AG08396 (cell line): ENCODE data around the gene EXOC6B.
"Not testable (repeated sequence)": the region's sequence is repeated elsewhere in the genome, so short reads cannot be mapped to it uniquely, and the experiment has no call there.

Experiments
- DNase-seq: peaks from one replicate; pipeline ENCODE4 v3.0.0; 2012; ENCODE audit warnings: low spot score, mixed read lengths

EXOC6B gene

DNA sequence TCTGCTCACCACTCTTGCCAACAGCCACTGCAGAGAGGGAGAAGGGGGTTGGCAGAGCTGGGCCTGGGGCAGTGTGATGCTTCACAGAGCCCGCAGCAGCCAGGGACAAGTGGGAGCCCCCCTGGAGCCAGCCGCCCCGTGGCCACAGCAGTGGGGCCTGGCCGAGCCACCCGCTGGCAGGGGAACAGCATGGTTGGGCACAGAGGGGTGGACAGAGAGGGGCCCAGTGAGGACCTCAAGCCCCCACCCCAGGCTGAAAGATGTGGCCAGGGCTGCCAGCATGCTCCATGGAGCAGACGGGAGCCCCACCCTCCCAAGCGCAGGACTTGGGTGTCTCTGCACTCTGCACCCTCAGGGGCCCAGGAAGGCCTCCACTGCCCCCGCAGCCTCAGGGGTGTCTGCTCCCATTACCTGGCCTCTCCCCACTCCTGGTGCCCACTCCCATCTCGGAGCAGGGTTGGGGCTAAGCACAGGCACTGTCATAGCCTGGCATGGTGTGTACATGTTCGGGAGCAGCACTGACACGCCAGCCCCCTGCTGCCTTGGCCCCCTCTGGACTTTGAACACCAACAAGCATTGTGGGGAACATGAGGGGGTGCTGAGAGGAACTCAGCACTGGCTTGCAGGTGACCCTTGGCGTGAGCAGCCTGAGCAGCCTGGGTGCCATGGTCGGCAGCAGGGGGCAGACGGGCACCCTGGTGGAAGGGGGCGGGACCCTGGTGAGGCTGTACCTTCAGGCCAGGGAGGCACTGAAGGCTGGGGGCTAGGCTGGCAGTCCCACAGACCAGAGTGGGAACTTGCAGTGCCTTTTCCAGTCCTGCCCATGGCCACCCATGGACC is 398.6 kb downstream of the EXOC6B start:
- DNase-seq: no peak

DNA sequence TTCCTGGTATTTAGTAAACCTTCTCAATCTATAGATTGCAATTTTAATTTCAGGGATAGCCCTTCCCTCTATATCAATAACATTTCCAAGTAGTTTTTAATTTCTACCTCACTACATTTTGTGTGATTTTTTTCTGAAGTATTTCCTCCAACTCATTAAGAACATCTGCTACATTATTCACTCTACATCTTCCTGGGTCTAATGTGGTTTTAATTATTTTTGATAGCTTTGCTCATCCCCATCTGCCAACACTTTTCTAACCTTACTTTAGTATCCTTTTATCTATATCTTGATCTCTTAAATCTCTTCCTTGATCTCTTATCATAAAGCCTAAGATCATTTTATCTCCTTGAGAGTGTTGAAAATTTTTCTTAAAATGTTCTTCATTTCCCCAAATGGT is 399.8 kb downstream of the EXOC6B start:
- DNase-seq: no peak

DNA sequence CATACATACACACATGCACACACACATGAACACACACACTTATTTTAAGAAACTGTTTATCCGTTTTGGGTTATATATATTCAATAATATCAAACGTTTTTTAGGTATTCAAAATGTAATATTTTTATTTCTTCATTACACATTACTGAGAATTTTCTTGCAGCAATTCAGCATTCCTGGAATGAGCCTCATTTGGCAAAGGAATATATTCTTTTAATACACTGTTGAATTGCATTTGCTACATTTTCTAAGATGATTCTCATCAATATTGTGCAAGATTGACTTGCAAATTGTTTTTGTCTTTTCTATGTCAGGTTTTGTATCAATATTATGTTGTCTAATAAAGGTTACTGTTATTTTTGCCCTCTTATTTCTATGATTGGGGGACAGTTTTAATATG is 402.1 kb downstream of the EXOC6B start:
- peak; percentile 19 for DNase-seq

DNA sequence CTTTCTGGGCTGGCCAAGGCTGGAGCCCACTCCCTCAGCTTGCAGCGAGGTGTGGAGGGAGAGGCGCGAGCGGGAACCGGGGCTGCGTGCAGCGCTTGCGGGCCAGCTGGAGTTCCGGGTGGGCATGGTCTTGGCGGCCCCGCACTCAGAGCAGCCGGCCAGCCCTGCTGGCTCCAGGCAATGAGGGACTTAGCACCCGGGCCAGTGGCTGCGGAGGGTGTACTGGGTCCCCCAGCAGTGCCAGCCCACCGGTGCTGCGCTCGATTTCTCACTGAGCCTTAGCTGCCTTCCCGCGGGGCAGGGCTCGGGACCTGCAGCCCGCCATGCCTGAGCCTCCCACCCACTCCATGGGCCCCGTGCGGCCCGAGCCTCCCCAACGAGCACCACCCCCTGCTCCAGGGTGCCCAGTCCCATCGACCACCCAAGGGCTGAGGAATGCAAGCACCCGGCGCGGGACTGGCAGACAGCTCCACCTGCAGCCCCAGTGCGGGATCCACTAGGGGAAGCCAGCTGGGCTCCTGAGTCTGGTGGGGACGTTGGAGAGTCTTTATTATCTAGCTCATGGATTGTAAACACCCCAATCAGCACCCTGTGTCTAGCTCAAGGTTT is 404.0 kb downstream of the EXOC6B start:
- DNase-seq: not testable (repeated sequence)

DNA sequence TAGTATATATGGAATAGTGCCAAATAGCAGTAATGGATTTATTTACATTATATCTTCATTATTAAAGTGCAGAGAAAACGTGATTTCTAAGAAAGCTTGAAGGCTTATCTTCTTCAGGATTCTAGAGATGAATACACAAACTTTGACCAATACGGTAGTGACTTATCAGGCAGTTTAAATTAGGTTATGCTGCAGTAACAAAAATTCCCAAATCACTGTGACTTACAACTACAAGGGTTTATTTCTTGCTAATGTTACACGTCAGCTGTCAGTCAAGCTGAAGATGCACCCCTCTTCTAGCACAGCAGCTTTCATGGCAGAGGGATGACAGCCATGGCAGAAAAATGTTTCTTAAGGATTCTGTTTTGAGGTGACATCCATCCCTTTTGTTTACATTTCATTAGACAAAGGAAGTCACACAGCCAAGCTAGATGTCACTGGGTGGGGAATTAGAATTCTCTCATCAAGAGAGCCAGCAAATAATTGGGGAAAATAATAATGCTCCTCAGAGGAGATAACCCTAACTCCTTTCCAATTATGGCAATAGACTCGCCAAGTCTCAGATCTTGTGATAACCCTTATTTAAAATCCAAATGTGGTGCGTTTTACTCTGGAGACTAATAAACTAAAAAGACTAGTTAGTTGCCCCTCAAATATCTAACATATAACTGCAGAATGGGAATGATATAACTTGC is 409.9 kb downstream of the EXOC6B start:
- DNase-seq: no peak

DNA sequence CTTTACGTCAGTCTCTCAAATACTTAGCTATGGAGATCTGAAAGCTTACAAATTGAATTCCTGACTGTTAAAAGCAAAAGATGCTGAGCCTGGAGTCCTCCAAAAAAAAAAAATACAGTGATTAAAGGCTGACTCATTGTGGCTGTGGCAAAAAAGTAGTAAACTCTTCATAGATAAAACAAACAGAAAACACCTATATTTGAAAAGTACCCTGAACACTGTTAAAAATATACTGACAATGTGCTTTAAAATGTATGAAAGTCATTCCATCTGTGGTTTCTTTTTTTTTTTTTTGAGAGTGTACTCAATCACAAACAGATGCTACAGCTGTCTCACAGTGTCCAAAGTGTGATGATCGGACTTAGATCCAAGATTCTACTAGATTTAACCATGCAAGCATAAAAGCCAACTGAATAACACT is 410.6 kb downstream of the EXOC6B start:
- DNase-seq: peak; percentile 36

DNA sequence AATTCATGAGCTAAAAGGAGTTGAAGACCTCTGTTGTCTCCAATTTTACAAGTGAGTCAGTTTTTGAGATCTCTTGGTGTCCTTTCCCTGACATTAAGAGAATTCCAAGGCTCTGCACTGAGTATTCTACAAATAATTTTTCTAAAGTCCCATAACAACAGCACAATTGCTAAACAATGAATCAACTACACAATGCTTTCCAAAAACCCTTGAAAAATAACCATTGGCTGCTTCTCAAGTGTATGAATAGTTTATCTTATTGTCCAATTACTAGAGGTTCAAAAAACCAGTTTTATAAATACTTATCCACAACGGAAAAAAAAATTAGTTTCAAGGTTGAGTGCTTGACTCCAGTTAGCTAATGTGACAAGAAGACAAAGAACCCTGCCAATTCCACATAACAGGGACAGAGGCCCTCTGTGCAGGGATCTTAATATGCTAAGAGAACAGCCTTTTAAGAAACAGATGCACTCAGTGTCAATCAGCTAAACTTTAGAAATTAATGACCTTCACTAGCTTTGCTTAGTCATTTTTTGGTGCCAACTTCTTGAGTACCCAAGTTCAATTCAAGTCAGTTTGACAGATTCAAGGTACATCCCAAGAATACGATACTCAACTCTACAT is 411.6 kb downstream of the EXOC6B start:
- no peak for DNase-seq

DNA sequence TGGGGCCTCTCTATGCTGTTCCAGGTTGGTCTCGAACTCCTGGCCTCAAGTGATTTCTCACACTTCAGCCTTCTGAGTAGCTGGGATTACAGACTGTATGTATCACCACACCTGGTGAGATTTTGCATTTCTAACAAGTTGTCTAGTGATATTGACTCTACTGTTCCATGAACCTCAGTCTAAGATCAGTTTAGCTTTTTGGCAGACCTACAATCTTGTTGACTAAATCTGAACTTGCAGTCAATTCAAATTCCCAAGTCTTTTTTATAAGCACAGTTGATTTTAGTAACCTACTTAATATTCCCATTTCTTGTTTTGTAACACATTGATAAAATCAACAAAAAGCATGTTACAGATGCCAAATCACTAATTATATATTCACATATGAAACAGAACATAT is 412.1 kb downstream of the EXOC6B start:
- DNase-seq: no peak

DNA sequence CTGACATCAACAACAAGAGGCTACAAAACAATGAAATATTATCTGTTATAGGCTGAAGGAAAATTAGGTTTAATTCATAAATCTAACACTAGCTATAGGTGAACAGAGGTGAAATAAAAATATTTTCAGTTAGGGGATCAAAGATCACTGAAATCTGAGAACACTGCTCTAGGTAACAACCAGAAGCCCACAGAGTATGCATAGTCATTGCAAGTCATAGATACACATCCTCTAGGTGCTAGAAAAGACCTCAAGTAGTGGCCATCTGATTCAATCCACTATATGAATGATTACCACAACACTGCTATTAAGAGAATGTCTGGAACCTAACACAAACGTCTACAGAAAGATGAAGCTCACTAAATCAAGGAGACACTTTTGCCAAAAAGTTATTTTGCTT is 413.6 kb downstream of the EXOC6B start:
- DNase-seq: no peak

DNA sequence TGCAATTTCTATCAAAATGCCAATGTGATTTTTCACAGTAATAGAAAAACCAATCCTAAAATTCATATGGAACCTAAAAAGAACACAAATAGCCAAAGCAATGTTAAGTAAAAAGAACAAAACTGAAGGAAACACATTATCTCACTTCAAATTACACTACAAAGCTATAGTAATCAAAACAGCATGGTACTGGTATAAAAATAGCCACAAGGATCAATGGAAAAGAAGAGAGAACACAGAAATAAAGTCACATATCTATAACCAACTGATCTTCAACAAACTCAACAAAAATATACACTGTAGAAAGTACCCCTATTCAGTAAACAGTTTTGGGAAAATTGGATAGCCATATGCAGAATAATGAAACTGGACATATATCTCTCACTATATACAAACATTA is 426.0 kb downstream of the EXOC6B start:
- DNase-seq: no peak

DNA sequence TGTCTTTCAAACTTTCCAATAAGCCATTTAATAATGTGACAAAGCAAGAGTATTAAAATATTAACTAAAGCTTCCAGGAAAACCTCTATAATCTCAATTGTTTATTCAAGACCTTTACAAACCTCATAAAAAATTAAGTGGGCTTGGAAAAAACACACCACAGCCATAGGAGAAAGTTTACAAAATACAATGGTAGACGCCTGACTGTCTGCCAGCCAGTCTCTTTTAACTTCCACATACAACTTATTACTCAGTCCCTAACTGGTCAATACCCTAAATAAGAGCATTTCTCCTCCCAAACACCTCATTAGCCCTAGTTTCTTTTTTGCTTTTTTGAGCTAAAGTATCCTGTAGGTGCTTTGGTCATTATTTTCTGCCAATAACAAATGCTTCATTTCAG is 430.7 kb downstream of the EXOC6B start:
- DNase-seq: no peak

DNA sequence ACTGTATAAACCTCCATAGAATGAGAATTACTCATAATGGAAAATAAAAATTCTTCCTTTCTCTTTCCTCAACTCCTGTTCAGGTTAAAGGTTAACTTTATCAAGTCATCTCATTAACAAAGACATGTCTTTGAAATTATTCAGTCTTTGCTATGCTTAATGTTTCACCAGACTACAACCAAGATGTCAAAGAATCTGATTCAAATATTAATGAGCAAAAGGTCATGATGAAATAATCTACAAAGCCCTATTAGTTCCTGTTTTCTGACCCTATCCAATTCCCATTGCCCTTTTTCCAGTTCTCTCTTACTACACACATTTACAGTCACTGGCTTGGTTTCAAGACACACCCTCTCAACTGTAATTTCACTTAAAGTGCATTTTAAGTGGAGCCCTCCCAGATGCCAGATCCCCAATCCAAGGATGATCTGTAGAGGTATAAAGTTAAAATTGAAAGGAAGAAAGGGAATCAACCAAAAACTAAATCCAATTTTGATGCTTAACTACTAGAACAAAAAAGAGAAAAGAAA is 431.2 kb downstream of the EXOC6B start:
- no peak for DNase-seq

DNA sequence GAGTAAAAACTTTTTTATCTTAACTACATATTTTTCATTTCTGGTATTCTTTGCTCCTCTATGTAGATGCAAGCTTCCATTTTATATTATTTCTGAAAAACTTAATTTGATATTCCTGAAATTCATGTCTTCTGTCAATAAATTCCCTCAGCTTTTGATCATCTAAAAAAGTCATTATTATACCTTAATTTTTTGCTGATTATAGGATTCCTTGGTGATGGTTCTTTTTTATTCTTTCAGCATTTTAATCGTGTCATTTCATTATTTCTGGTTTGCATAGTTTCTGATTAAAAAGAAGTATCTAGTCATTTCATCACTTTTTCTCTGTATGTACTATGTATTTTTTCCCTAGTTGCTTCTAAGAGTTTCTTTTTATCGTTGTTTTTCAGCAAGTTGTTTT is 436.4 kb downstream of the EXOC6B start:
- DNase-seq: no peak

DNA sequence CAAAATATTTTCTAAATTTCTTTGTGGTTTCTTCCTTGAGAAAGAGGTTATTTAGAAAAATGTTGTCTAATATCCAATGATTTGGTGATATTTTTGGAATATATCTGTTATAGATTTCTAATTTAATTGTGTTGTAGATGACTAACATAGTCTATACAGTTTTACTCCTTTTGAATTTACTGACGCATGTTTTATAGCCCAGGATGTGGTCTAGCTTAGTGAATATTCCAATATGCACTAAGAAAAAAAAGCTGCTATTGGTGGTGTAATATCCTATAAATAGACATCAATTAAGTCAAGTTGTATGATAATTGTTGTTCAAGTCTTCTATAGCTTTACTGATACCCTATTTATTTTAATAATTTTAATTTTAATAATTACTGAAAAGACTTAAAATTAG is 437.6 kb downstream of the EXOC6B start:
- no peak for DNase-seq

DNA sequence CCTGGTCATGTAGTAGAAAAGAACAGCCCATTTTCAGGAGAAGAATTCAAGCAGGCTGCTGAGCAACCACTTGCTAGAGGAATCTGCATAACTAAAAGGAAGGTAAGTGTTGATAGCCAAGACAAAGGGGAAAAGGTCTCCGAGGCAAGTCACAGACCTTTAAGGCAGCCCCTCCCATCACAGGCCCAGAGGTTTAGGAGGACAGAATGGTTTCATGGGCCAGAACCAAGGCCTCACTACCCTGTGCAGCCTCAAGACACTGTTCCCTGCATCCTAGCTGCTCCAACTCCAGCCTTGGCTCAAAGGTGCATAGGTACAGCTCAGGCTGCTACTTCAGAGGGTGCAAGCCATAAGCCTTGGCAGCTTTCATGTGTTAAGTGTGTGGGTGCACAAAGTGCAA is 439.5 kb downstream of the EXOC6B start:
- no peak for DNase-seq

DNA sequence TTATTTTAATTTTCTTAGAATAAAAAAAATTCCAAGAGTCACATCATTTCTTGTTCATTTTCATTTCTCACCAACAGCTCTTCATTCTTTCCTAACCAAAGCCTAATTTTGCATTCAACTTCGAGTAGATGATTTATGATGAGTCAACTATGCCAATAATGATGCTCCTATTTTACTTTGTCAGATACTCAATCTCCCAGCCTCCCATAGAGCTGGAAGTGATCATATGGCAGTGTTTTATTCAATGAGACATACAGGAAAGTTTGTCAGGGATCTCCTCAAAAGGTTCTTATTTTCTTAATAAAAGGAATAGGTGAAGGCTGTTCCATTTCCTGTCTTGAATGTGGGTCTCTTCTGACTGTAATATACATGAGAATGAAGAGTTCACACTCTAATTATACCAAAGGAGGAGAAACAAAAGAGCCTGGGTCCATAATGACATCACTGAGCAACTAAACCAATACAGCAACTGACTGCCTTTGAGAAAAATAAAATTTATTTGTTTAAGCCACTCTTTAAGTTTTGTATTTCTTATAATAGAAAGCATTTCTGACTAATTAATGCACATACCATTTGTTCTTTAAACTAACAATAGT is 447.0 kb downstream of the EXOC6B start:
- DNase-seq: no peak

DNA sequence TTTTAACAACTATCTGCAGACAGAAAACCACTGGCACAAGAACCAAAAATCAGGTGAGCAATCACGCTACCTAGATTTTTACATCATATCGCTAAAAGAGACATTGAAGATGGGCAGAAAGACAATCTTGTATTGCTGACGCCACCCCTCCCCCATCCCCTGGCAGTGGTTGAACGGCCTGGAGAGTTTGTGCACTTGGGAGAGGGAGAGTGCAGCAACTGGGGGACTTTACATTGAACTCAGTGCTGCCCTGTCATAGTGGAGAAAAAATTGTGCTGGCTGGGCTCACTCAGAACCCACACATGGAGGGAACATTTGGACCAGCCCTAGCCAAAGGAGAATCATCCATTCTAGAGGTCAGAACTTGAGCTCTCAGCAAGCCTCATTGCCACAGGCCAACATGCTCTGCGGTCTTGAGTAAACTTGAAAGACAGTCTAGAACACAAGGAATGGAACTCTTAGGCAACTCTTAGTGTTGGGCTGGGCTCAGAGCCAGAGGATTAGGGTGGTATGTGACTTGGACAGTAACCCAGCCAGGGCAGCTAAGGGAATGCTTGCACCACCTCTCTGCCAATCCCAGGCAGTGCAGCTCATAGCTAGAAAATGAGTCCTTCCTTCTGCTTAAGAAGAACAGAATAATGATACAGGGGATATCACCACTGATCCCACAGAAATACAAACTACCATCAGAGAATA is 458.2 kb downstream of the EXOC6B start:
- peak; percentile 76 for DNase-seq

DNA sequence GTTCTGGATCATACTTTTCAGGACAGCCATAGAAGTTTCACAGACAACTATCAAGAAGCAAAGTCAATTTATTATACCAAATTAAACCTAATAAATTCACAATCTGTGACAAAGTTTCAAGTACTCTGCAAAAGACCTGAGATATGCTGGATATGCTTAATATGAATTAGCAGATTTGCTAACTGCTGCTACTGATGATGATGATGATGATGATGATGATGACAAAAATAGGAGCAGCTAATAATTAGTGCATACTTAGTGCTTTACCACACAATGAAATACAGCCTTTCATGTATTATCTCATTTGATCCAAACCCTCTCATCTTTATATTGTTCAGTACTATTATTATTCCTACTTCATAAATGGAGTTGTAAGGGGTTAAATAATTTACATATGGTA is 462.4 kb downstream of the EXOC6B start:
- no peak for DNase-seq

DNA sequence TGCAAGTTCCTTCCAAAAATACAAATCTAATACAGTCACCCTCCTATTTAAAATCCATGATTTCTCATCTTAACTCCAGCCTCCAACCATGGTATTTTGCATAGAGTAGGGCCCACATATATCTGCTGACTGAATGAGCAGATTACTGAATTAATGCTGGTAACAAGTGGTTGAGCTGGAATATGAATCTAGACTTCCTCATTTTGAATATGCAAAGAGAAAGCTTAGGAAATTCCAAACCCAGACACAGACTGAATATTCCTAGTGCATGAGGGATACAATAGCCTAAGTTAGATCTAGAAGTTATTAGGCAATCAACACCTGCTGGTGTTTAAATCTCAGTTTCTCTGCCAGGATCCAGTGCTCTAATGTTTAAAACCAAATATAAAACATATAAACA is 463.1 kb downstream of the EXOC6B start:
- no peak for DNase-seq

DNA sequence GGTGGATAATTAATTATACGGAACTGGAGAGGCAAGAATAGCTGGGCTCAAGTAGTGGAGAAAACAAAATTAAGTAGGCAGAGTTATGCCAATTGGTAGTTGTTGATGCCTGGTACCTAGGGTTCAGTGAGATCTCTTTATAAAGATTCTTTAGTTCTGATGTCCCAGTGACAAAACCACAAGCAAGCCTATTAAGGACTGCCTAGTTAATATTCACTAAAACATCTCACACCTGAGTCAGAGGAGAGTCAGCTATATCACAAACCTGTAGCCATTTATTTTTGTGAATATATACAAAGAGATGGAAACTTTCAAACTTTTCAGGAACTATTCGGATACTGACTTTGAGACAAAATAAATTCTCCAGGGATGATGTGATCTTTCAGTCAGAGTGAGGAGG is 464.3 kb downstream of the EXOC6B start:
- DNase-seq: no peak

DNA sequence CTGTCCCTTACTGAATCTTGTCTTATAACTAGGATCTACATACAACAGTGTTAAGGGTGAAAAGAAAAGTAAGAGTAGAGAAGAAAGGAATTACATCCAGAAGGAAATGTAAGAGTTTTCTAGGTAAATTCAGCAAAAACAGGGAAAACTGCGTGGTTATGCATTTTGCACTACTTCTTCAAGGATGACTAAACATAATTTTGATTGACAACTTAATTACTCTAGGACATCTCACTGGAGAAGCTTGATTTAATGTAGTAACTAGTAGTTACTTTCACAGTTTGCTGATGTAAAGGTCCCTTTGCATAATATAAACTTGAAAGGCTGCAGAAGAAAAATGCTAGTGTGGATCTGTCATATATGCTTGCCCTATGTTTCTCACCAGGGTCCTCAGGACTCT is 464.8 kb downstream of the EXOC6B start:
- DNase-seq: no peak

DNA sequence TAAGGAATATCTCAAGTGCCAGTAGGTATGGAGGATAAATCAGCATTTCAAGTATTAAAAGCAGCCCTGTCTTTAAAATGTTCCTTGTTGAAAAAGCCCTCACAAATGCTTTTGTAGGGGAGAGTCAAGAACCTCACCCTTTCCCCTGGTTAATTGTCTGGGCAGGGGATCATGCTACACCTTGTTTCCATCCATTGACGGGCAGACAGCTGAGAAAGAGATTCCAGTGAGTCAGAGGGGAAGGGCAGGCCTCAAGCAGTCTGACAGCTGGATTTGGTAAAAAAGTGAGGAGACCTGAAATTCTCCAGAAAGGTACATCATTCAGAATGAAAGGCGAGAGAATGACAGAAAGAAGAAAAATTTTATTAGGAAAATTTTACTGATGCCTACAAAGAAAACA is 475.0 kb downstream of the EXOC6B start:
- no peak for DNase-seq
